Body of pancreas (tissue), 4 donors: ENCODE results near the gene EMP1. TPM values are rescaled to one million over a fixed set of nuclear protein-coding genes. Genes with fewer than 3 reads are reported as not detected.

Source experiments
- ATAC-seq: fragments of 150-250 bp; one replicate; pipeline ENCODE4 v1.9.1; 2016
- DNase-seq, 4 donors: peaks; one replicate each; pipeline ENCODE4 v3.0.0-alpha.2; 2019
- H3K27ac ChIP-seq, 4 donors: fragments of 200-600 bp; sonication (generic); 1 replicate in 3 of 4; 2 replicates in 1 of 4; pipeline versions ENCODE4 v1.5.1 to v1.6.1; 2016 to 2019; ENCODE audit warnings: mild to moderate bottlenecking in 1 of 4, mixed read lengths in 1 of 4, moderate library complexity in 1 of 4
- H3K27me3 ChIP-seq, 2 donors: fragments of 200-600 bp; sonication (generic); one replicate each; pipeline ENCODE4 v1.6.0; 2016; ENCODE audit warnings: mild to moderate bottlenecking in 1 of 2
- H3K36me3 ChIP-seq, 2 donors: fragments of 200-600 bp; sonication (generic); replicated peaks in 1 of 2; 2 replicates each; pipeline ENCODE4 v1.5.1; 2016; ENCODE audit warnings: low read depth in 2 of 2; ENCODE audit not compliant: insufficient read depth in 1 of 2
- H3K4me1 ChIP-seq: fragments of 200-600 bp; sonication (generic); one replicate; pipeline ENCODE4 v1.6.0; 2016
- H3K4me3 ChIP-seq, 2 donors: fragments of 200-600 bp; sonication (generic); 1 replicate in 1 of 2; 2 replicates in 1 of 2; pipeline ENCODE4 v1.5.1; 2016 to 2019
- H3K9me3 ChIP-seq, 3 donors: fragments of 200-600 bp; sonication (generic); 1 replicate in 2 of 3; 2 replicates in 1 of 3; pipeline ENCODE4 v1.5.1; 2016
- CTCF ChIP-seq, 7 experiments: fragments of 450-650 bp in 4 of 7; fragments of 200-600 bp in 3 of 7; sonication (generic) in 3 of 7; IDR thresholded peaks; one replicate each; pipeline ENCODE4 v1.5.1; 2016 to 2019; ENCODE audit warnings: antibody characterized with exemption in 7 of 7
- POLR2A ChIP-seq, 3 donors: fragments of 450-650 bp; IDR thresholded peaks; one replicate each; pipeline ENCODE4 v1.6.1; 2016; ENCODE audit warnings: antibody characterized with exemption in 3 of 3, mild to moderate bottlenecking in 2 of 3
- WGBS, 2 donors: methylation state at CpG; one replicate each; pipeline ENCODE4 v1.1.5; 2017; 5-methylcytosine and 5-hydroxymethylcytosine counted together
- intact Hi-C: fragments of 100-400 bp; cut with DNase I; formaldehyde crosslinking; loops from one replicate; pipeline ENCODE4 v1.15.1; 2023
- total RNA-seq, 2 donors: library from RNA; depleted of rRNA; stranded (reverse); fragments of >200 nt; gene quantifications; one replicate each; pipeline ENCODE4 v1.1.0, GENCODE V29; 2016

The EMP1 gene
- total RNA-seq, 2 donors from 2014 or later: 29.0 to 40.5 TPM

- intact Hi-C loops: loop anchor here (5.0 kb wide), 1 partner anchor 307 kb away; no protein-coding TSS in a partner anchor
Observed at GRCh38 chr12:13219320-13219719, 22.8 kb downstream of the EMP1 start.

GRCh38 chr12:13220838-13221237, 24.3 kb downstream of the EMP1 start:
- Histone ChIP-seq H3K9me3 (no peaks in the 10 kb centered on the region), H3K27me3 (no peaks in the 10 kb centered on the region), H3K27ac (no peak overlapping the region), H3K4me3 (no peak overlapping the region), H3K4me1 (peaks cover 3% of the 10 kb centered on the region), H3K36me3 (no peaks in the 10 kb centered on the region)
- no peak for ATAC-seq
- WGBS, 2 donors: 81 to 88% methylated on average over 3 of the region's 3 CpGs
- no peak for DNase-seq
- TF ChIP-seq CTCF (IDR thresholded peaks at IDR 0.05): no peak
- TF ChIP-seq POLR2A (IDR thresholded peaks at IDR 0.05): no peak
- intact Hi-C loops: no loop called here

More at GRCh38 chr12:13219320-13219719, 22.8 kb downstream of the EMP1 start:
- no peak for DNase-seq
- H3K36me3 ChIP-seq: no peaks in the 10 kb centered on the region
- H3K4me1 ChIP-seq: peaks cover 3% of the 10 kb centered on the region
- no peak overlapping the region for H3K27ac ChIP-seq
- no peaks in the 10 kb centered on the region for H3K9me3 ChIP-seq
- no peak for TF ChIP-seq CTCF (IDR thresholded peaks at IDR 0.05)
- TF ChIP-seq POLR2A (IDR thresholded peaks at IDR 0.05): no peak
- no peak for ATAC-seq
- H3K4me3 ChIP-seq: no peak overlapping the region
- no peaks in the 10 kb centered on the region for H3K27me3 ChIP-seq
- WGBS, 2 donors: 74 to 78% methylated on average over 3 of the region's 3 CpGs

- TF ChIP-seq POLR2A (IDR thresholded peaks at IDR 0.05) (no peak), CTCF (IDR thresholded peaks at IDR 0.05) (no peak)
- intact Hi-C loops: no loop called here
- WGBS, 2 donors: 46 to 52% methylated on average over 5 of the region's 5 CpGs
- Histone ChIP-seq H3K27ac (no peak overlapping the region), H3K36me3 (no peaks in the 10 kb centered on the region), H3K27me3 (no peaks in the 10 kb centered on the region), H3K4me1 (peaks cover 3% of the 10 kb centered on the region), H3K9me3 (no peaks in the 10 kb centered on the region), H3K4me3 (no peak overlapping the region)
- DNase-seq (peak; percentile 12 to 28 (median 23)), ATAC-seq (no peak)
Observed at GRCh38 chr12:13222076-13222475, 25.6 kb downstream of the EMP1 start.

- H3K9me3 ChIP-seq: no peaks in the 10 kb centered on the region
- no peak for ATAC-seq
- 78 to 84% methylated on average over 5 of the region's 5 CpGs for WGBS, 2 donors
Observed at GRCh38 chr12:13223179-13223804, 26.8 kb downstream of the EMP1 start.

More at GRCh38 chr12:13223179-13223804, 26.8 kb downstream of the EMP1 start:
- Histone ChIP-seq H3K36me3 (no peaks in the 10 kb centered on the region), H3K27ac (no peak overlapping the region), H3K27me3 (no peaks in the 10 kb centered on the region), H3K4me3 (no peak overlapping the region), H3K4me1 (peaks cover 3% of the 10 kb centered on the region)
- DNase-seq: no peak
- TF ChIP-seq CTCF (IDR thresholded peaks at IDR 0.05) (no peak), POLR2A (IDR thresholded peaks at IDR 0.05) (no peak)
- intact Hi-C loops: no loop called here
